AG09309 (cell line): Measurements from ENCODE around the gene GINS1.

Experiments
- DNase-seq: peaks from one replicate; pipeline ENCODE4 v3.0.0-alpha.2; 2010; ENCODE audit warnings: low read depth
- H3K4me3 ChIP-seq: 2 replicates; pipeline ENCODE4 v1.5.1; 2011; ENCODE audit warnings: mild to moderate bottlenecking, low read depth, low read length, moderate library complexity; ENCODE audit not compliant: control insufficient read depth
- TF ChIP-seq, protein P1 (sequence below): IDR thresholded peaks from 2 replicates; pipeline ENCODE4 v1.5.1; 2011; ENCODE audit warnings: mild to moderate bottlenecking, low read depth, low read length, inconsistent platforms; ENCODE audit not compliant: insufficient read depth, control insufficient read depth; ENCODE audit errors: missing control alignments

The GINS1 gene

DNA sequence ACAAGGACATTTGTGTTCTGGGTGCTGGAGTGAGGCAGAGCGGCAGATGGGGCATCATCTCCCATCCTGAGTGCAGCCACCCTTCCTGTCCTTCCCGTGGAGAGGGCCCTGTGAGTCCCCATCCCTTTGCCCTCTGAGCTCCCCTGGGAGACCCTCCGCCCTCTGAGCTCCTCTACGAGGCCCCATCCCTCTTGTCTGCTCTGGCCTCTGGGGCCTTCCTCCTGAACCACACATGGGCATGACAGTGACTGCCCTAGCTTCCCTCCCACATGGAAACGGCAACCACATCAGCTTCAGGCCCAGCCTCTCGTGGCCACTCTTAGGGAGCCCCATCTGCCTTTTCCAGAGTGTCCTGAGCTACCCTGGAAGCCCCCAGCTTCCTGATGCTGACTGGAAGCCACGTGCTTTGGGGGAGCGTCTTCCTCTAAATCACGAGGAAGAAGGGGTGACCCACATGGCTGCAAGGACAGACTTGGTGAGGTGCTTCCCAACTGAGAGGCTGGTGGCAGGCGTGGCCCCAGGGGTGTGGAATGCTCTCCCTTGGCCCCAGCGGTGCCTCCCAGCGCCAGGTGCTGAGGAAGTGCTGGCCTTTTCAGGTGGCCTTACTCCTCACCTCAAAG, 52.6 kb downstream of the GINS1 start:
- TF ChIP-seq, protein P1, sequence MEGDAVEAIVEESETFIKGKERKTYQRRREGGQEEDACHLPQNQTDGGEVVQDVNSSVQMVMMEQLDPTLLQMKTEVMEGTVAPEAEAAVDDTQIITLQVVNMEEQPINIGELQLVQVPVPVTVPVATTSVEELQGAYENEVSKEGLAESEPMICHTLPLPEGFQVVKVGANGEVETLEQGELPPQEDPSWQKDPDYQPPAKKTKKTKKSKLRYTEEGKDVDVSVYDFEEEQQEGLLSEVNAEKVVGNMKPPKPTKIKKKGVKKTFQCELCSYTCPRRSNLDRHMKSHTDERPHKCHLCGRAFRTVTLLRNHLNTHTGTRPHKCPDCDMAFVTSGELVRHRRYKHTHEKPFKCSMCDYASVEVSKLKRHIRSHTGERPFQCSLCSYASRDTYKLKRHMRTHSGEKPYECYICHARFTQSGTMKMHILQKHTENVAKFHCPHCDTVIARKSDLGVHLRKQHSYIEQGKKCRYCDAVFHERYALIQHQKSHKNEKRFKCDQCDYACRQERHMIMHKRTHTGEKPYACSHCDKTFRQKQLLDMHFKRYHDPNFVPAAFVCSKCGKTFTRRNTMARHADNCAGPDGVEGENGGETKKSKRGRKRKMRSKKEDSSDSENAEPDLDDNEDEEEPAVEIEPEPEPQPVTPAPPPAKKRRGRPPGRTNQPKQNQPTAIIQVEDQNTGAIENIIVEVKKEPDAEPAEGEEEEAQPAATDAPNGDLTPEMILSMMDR = no peak

GRCh38 chr20:25460566-25461280, 53.2 kb downstream of the GINS1 start:
- TF ChIP-seq, protein P1 = no peak
- H3K4me3 ChIP-seq = no peak overlapping the region
- DNase-seq = no peak

More for the DNA sequence above, 52.6 kb downstream of the GINS1 start:
- no peak overlapping the region for H3K4me3 ChIP-seq
- no peak for DNase-seq

GRCh38 chr20:25461281-25461650, 53.8 kb downstream of the GINS1 start:
- no peak overlapping the region for H3K4me3 ChIP-seq

DNA sequence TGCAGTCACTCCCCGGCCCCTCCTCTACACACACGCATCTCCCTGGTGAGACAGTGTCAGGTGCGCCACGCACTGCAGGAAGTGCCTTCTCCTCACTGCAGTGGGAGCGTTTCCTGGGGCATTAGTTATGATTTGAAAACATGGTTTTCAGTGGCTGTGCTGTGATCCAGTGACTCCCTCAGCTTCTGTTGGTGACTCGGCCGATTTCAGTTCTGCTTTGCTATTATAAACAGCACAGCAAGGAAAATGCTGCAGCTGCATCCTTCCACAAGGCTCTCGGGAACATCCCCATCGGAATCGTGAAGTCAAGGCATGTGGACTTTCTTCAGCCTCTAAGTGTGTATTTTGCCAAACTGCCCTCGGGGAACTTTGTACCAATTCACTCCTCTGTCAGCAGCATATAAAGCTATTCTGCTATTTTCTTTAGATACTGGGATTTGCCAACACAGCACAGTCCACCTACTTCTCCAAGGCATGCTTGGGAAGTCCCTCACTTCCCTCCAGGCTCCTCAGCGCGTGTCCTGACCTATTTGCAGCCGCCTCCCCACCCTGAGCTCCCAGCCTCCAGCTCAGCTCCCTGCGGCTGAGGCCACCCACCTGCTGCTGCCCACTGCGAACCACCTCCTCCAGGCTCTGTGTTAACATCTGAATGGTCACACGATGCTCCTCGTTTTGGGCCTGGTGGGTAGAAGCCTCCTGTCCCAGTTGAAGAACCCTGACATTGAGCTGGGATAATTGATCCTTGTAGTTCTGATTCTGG, 54.5 kb downstream of the GINS1 start:
- TF ChIP-seq, protein P1 = no peak
- no peak overlapping the region for H3K4me3 ChIP-seq
- no peak for DNase-seq

More at GRCh38 chr20:25461281-25461650, 53.8 kb downstream of the GINS1 start:
- no peak for DNase-seq
- TF ChIP-seq, protein P1 = no peak

GRCh38 chr20:25464501-25465242, 57.2 kb downstream of the GINS1 start:
- no peak overlapping the region for H3K4me3 ChIP-seq
- DNase-seq = no peak
- TF ChIP-seq, protein P1 = no peak
